Astrocyte of the cerebellum (primary cell): ENCODE measurements around the gene SRSF5.

ENCODE experiments used
- DNase-seq: peaks from one replicate; pipeline ENCODE4 v3.0.0-alpha.2; 2011; ENCODE audit warnings: low read depth
- H3K4me3 ChIP-seq: 2 replicates; pipeline ENCODE4 v1.5.1; 2011; ENCODE audit warnings: mild to moderate bottlenecking, low read depth, low read length, moderate library complexity
- CTCF ChIP-seq: IDR thresholded peaks from 2 replicates; pipeline ENCODE4 v1.5.1; 2012; ENCODE audit warnings: low read length, low read depth, moderate library complexity, mild to moderate bottlenecking; ENCODE audit errors: missing control alignments
- in situ Hi-C: cut with HindIII; loops from 2 replicates; pipeline ENCODE4 v1.10.0; 2017; ENCODE audit warnings: low sequenced_read_pairs

SRSF5 gene

GRCh38 chr14:69741055-69741454 is 25.9 kb upstream of the SRSF5 start:
- no peak for DNase-seq
- in situ Hi-C loops = no loop called here
- no peak for TF ChIP-seq CTCF
- H3K4me3 ChIP-seq = no peak overlapping the region

- no peak for DNase-seq
- no peak overlapping the region for H3K4me3 ChIP-seq
- no peak for TF ChIP-seq CTCF
- in situ Hi-C loops = no loop called here
Measured at GRCh38 chr14:69749956-69750355, 17.0 kb upstream of the SRSF5 start.

- no peak for DNase-seq
- no peak overlapping the region for H3K4me3 ChIP-seq
- in situ Hi-C loops = no loop called here
- no peak for TF ChIP-seq CTCF
Measured at GRCh38 chr14:69750495-69750894, 16.4 kb upstream of the SRSF5 start.

GRCh38 chr14:69752773-69753172 is 14.2 kb upstream of the SRSF5 start:
- in situ Hi-C loops = no loop called here
- no peak for TF ChIP-seq CTCF
- DNase-seq = no peak
- H3K4me3 ChIP-seq = no peak overlapping the region

- H3K4me3 ChIP-seq = no peak overlapping the region
- in situ Hi-C loops = no loop called here
- DNase-seq = no peak
- no peak for TF ChIP-seq CTCF
Measured at GRCh38 chr14:69753860-69754259, 13.1 kb upstream of the SRSF5 start.

GRCh38 chr14:69754487-69754886 is 12.5 kb upstream of the SRSF5 start:
- no peak overlapping the region for H3K4me3 ChIP-seq
- in situ Hi-C loops = no loop called here
- DNase-seq = no peak
- no peak for TF ChIP-seq CTCF

GRCh38 chr14:69755296-69755695 is 11.6 kb upstream of the SRSF5 start:
- H3K4me3 ChIP-seq = no peak overlapping the region
- in situ Hi-C loops = no loop called here
- DNase-seq = no peak
- TF ChIP-seq CTCF = no peak
